Gastrocnemius medialis (tissue), 4 donors: ENCODE data around the gene LMTK3. TPM values are rescaled to one million over a fixed set of nuclear protein-coding genes. Genes with fewer than 3 reads are reported as not detected.
"Not testable (repeated sequence)": the region's sequence is repeated elsewhere in the genome, so short reads cannot be mapped to it uniquely, and the experiment has no call there.

Experiments used
- ATAC-seq, 2 donors: fragments of 150-250 bp; one replicate each; pipeline ENCODE4 v1.9.1; 2016
- DNase-seq, 2 donors: peaks; one replicate each; pipeline ENCODE4 v3.0.0-alpha.2; 2019
- H3K27ac ChIP-seq, 4 donors: fragments of 200-600 bp; sonication (generic); 1 replicate in 1 of 4; 2 replicates in 3 of 4; pipeline ENCODE4 v1.5.1; 2016 to 2018; ENCODE audit warnings: mild to moderate bottlenecking in 2 of 4, moderate library complexity in 1 of 4
- H3K27me3 ChIP-seq, 3 donors: fragments of 200-600 bp; sonication (generic) in 2 of 3; 1 replicate in 1 of 3; 2 replicates in 2 of 3; pipeline versions ENCODE4 v1.5.1 to v1.6.0; 2016 to 2019; ENCODE audit warnings: mild to moderate bottlenecking in 1 of 3, moderate library complexity in 1 of 3
- H3K36me3 ChIP-seq, 2 donors: fragments of 200-600 bp; sonication (generic) in 1 of 2; one replicate each; pipeline ENCODE4 v1.5.1; 2017 to 2018
- H3K4me1 ChIP-seq, 2 donors: fragments of 200-600 bp; sonication (generic) in 1 of 2; one replicate each; pipeline ENCODE4 v1.5.1; 2016 to 2017; ENCODE audit warnings: mild to moderate bottlenecking in 2 of 2
- H3K4me3 ChIP-seq, 4 donors: fragments of 200-600 bp; sonication (generic) in 3 of 4; 1 replicate in 1 of 4; 2 replicates in 3 of 4; pipeline ENCODE4 v1.5.1; 2016 to 2019; ENCODE audit warnings: mild to moderate bottlenecking in 2 of 4
- H3K9me3 ChIP-seq, 3 donors: fragments of 200-600 bp; sonication (generic) in 2 of 3; 1 replicate in 1 of 3; 2 replicates in 2 of 3; pipeline ENCODE4 v1.5.1; 2016 to 2019
- POLR2A ChIP-seq, 2 donors: fragments of 450-650 bp; IDR thresholded peaks; one replicate each; pipeline ENCODE4 v1.6.1; 2017; ENCODE audit warnings: antibody characterized with exemption in 2 of 2, mild to moderate bottlenecking in 2 of 2, moderate library complexity in 2 of 2
- in situ Hi-C, 4 donors: fragments of 200-750 bp; cut with MboI; loops; one replicate each; pipeline versions ENCODE4 v1.15.0 to v1.8.0; 2017; ENCODE audit warnings: low sequenced_read_pairs in 4 of 4
- intact Hi-C: fragments of 100-400 bp; cut with DNase I; formaldehyde crosslinking; loops from one replicate; pipeline ENCODE4 v1.15.1; 2023; ENCODE audit warnings: low total_unique reads
- total RNA-seq, 4 donors: library from RNA; depleted of rRNA; stranded (reverse); fragments of >200 nt; gene quantifications; one replicate each; pipeline versions ENCODE4 v1.1.0 to v1.2.3, GENCODE V29; 2016
- TF ChIP-seq, protein P1 (sequence below), 5 experiments: fragments of 450-650 bp in 3 of 5; fragments of 200-600 bp in 2 of 5; sonication (generic) in 2 of 5; IDR thresholded peaks in 4 of 5; conservative IDR thresholded peaks in 1 of 5; 1 replicate in 4 of 5; 2 replicates in 1 of 5; pipeline ENCODE4 v1.5.1; 2016 to 2019; ENCODE audit warnings: antibody characterized with exemption in 5 of 5, mild to moderate bottlenecking in 3 of 5, moderate library complexity in 3 of 5

LMTK3 gene
- total RNA-seq, 4 donors from 2014 or later = not detected

DNA sequence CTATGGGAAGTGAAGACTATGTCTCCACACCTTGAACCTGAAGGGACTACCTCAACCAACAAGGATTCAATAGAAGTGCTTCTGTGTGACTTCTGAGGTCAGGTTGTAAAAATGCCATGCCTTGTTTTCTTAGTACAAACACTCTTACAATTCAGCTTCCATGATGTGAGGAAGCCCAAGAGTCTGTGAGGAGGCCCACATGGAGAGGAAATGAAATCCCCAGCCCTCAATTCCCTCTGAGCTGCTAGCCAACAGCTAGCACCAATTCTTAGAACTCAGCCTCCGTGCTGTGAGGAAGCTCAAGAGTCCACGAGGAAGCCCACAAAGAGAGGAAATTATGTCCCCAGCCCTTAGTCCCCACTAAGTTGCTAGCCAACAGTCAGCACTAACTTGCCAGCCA lies 12.6 kb upstream of the LMTK3 start:
- in situ Hi-C loops = no loop called here
- no peaks in the 10 kb centered on the region for H3K4me1 ChIP-seq
- DNase-seq (no peak), ATAC-seq (no peak)
- no peak overlapping the region for H3K27ac ChIP-seq
- intact Hi-C loops = no loop called here
- H3K9me3 ChIP-seq = peaks cover 0 to 4% (median 0%) of the 10 kb centered on the region in 3 donors
- no peaks in the 10 kb centered on the region for H3K36me3 ChIP-seq
- no peaks in the 10 kb centered on the region for H3K27me3 ChIP-seq
- no peak for TF ChIP-seq POLR2A (IDR thresholded peaks at IDR 0.05)
- TF ChIP-seq, protein P1, sequence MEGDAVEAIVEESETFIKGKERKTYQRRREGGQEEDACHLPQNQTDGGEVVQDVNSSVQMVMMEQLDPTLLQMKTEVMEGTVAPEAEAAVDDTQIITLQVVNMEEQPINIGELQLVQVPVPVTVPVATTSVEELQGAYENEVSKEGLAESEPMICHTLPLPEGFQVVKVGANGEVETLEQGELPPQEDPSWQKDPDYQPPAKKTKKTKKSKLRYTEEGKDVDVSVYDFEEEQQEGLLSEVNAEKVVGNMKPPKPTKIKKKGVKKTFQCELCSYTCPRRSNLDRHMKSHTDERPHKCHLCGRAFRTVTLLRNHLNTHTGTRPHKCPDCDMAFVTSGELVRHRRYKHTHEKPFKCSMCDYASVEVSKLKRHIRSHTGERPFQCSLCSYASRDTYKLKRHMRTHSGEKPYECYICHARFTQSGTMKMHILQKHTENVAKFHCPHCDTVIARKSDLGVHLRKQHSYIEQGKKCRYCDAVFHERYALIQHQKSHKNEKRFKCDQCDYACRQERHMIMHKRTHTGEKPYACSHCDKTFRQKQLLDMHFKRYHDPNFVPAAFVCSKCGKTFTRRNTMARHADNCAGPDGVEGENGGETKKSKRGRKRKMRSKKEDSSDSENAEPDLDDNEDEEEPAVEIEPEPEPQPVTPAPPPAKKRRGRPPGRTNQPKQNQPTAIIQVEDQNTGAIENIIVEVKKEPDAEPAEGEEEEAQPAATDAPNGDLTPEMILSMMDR (IDR thresholded peaks at IDR 0.05 in 4 of 5, conservative IDR thresholded peaks at IDR 0.05 in 1 of 5) = no peak
- peak overlapping the region in 1 of 4 donors; percentile 17 for H3K4me3 ChIP-seq

DNA sequence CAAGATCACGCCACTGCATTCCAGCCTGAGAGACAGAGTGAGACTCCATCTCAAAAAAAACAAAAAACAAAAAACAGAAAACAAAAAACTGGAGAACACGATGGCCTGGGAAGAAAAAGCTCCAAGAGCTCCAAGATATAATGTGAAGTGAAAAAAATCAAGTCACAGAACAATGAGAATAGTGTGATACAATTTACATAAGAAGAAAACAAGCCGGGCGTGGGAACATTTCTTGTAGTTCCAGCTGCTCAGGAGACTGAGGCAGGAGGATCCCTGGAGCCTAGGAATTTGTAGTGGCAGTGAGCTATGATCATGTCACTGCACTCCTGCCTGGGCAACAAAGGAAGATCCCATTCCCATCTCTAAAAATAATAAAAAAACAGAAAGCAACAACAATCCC lies 8.5 kb upstream of the LMTK3 start:
- DNase-seq (no peak), ATAC-seq (no peak)
- in situ Hi-C loops = no loop called here
- H3K27ac ChIP-seq = no peak overlapping the region
- no peak overlapping the region for H3K4me3 ChIP-seq
- intact Hi-C loops = no loop called here
- H3K4me1 ChIP-seq = no peaks in the 10 kb centered on the region
- H3K9me3 ChIP-seq = no peaks in the 10 kb centered on the region
- TF ChIP-seq POLR2A (IDR thresholded peaks at IDR 0.05) = no peak
- TF ChIP-seq, protein P1 (IDR thresholded peaks at IDR 0.05 in 4 of 5, conservative IDR thresholded peaks at IDR 0.05 in 1 of 5) = no peak
- H3K27me3 ChIP-seq = no peaks in the 10 kb centered on the region
- no peaks in the 10 kb centered on the region for H3K36me3 ChIP-seq

DNA sequence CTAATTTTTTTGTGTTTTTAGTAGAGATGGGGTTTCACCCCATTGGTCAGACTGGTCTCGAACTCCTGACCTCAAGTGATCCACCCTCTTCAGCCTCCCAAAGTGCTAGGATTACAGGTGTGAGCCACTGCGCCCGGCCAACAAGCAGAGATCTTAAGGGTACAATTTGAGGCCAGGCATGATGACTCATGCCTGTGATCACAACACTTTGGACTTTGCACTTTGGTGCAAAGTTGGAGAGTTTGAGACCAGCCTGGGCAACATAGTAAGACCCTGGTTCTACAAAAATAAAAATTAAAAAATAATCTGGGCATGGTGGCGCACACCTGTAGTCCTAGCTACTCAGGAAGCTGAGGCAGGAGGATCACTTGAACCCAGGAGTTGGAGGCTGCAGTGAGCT lies 7.8 kb upstream of the LMTK3 start:
- H3K36me3 ChIP-seq, H3K27ac ChIP-seq, in situ Hi-C loops, H3K4me3 ChIP-seq, H3K9me3 ChIP-seq, ATAC-seq, H3K4me1 ChIP-seq, H3K27me3 ChIP-seq, intact Hi-C loops, DNase-seq: not testable (repeated sequence)

DNA sequence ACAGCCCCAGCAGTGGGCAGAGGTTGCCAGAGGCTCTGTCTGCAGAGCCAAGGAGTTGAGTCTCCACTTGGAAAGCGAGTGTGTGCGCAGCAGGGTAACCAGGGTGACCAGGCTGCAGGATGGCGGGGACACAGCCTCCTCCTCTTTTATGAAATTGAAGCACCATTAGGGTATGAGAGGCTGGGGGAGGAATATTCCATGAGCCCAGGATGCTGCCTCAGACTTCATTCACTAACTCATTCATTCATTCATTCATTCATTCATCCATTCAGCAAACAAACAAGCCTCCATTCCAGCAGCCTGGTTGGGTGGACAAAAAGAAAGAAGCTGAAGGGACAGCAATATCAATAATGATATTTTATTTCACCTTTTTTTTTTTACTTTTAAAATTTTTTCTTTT lies 6.6 kb upstream of the LMTK3 start:
- no peaks in the 10 kb centered on the region for H3K9me3 ChIP-seq
- ATAC-seq (no peak), DNase-seq (no peak)
- no peak for TF ChIP-seq POLR2A (IDR thresholded peaks at IDR 0.05)
- TF ChIP-seq, protein P1 (IDR thresholded peaks at IDR 0.05 in 4 of 5, conservative IDR thresholded peaks at IDR 0.05 in 1 of 5) = no peak
- no peak overlapping the region for H3K27ac ChIP-seq
- no peaks in the 10 kb centered on the region for H3K4me1 ChIP-seq
- H3K4me3 ChIP-seq = no peak overlapping the region
- in situ Hi-C loops = no loop called here
- peaks cover 4 to 6% (median 5%) of the 10 kb centered on the region in 3 donors for H3K27me3 ChIP-seq
- H3K36me3 ChIP-seq = no peaks in the 10 kb centered on the region
- intact Hi-C loops = no loop called here

DNA sequence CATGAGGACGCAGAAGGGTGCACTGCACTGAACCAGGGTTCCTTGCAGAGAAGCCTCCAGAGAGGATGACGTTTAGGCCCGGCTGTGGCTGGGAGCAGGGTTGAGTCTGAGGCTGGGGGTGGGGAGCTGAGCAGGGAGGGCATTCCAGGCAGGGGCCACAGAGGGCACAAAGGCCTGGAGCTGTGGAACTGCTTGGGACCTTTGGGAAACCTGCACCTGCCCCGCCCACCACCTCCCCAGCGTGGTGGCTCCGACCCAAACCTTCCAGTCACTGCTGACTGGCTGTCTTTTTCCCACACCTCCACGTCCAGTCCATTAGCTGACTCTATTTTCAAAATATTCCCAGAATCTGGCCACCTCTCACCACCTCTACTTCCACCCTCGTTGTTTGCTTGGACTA lies 4.9 kb upstream of the LMTK3 start:
- DNase-seq (no peak), ATAC-seq (no peak)
- in situ Hi-C loops = no loop called here
- H3K27me3 ChIP-seq = peaks cover 17 to 22% (median 21%) of the 10 kb centered on the region in 3 donors
- no peak overlapping the region for H3K27ac ChIP-seq
- H3K4me1 ChIP-seq = no peaks in the 10 kb centered on the region
- H3K9me3 ChIP-seq = no peaks in the 10 kb centered on the region
- H3K4me3 ChIP-seq = no peak overlapping the region
- intact Hi-C loops = no loop called here
- no peaks in the 10 kb centered on the region for H3K36me3 ChIP-seq
- TF ChIP-seq, protein P1 (IDR thresholded peaks at IDR 0.05 in 4 of 5, conservative IDR thresholded peaks at IDR 0.05 in 1 of 5) = no peak
- TF ChIP-seq POLR2A (IDR thresholded peaks at IDR 0.05) = no peak
